Spleen (tissue), 7 donors: Measurements from ENCODE around the gene KRT8.
"Not testable (repeated sequence)": the region's sequence is repeated elsewhere in the genome, so short reads cannot be mapped to it uniquely, and the experiment has no call there.

Experiments
- CTCF ChIP-seq, 11 experiments: fragments of 200-600 bp in 7 of 11; fragments of 450-650 bp in 4 of 11; sonication (generic) in 4 of 11; IDR thresholded peaks in 8 of 11; conservative IDR thresholded peaks in 3 of 11; 1 replicate in 7 of 11; 2 replicates in 4 of 11; pipeline versions ENCODE4 v1.4.0 to v1.8.0; 2016 to 2021; ENCODE audit warnings: antibody characterized with exemption in 11 of 11, inconsistent platforms in 4 of 11, mild to moderate bottlenecking in 1 of 11
- POLR2AphosphoS5 ChIP-seq, 3 donors: sonication (generic); formaldehyde crosslinking; IDR thresholded peaks; one replicate each; pipeline ENCODE4 v1.5.1; 2017; ENCODE audit warnings: antibody characterized with exemption in 3 of 3
- donor health status: DM: no; HTN: no; CAD: no; lungs with moderate emphysema.
- donor health status: DM: no; HTN: no; CAD: no.
- donor health status: DM: no; HTN: no; CAD: no.

GRCh38 chr12:52880499-52880898 is 24.4 kb downstream of the KRT8 start:
- not testable (repeated sequence) for TF ChIP-seq CTCF (IDR thresholded peaks at IDR 0.05 in 8 of 11, conservative IDR thresholded peaks at IDR 0.05 in 3 of 11); POLR2AphosphoS5 (IDR thresholded peaks at IDR 0.05)
